CD4-positive, alpha-beta T cell treated with Interleukin-15 for 1 hour (primary cell): Measurements from ENCODE around the gene PPFIA4.

ENCODE experiments used
- DNase-seq: peaks from one replicate; pipeline ENCODE4 v3.0.0-alpha.2; 2020

The PPFIA4 gene

DNA sequence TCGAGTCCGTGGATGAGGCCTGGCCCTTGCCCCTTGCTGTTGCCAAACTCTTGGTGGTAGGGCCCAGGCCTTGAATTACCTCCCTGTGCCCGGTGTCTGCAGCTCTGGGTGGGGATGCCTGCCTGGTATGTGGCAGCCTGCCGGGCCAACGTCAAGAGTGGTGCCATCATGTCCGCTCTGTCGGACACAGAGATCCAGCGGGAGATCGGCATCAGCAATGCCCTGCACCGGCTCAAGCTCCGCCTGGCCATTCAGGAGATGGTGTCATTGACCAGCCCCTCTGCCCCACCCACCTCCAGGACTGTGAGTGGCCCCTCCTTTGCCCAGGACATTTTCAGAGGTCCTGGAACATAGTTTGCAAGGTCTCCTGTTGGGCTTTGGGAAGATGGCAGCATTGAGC, 33.8 kb downstream of the PPFIA4 start:
- DNase-seq, result no peak

GRCh38 chr1:203063287-203063686, 37.0 kb downstream of the PPFIA4 start:
- no peak for DNase-seq

DNA sequence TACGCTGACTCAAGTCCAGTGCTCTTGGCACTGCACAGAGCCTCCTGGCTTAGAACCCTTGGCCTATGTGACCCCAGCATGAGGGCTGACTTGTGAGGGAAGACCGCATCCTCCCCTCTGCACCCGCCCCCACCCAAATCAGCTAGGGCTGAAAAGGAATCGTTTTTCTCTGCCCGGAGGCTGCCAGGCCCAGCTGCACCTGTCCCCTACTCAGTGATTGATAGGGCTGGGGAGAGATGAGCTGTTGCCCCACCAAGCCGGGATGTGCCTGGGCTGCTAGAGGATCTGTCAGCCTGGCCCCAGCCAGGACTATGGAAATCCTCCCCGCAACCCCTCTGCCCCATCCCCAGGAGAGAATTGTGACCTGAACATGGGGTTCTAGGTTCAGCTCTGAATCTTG, 38.9 kb downstream of the PPFIA4 start:
- no peak for DNase-seq

DNA sequence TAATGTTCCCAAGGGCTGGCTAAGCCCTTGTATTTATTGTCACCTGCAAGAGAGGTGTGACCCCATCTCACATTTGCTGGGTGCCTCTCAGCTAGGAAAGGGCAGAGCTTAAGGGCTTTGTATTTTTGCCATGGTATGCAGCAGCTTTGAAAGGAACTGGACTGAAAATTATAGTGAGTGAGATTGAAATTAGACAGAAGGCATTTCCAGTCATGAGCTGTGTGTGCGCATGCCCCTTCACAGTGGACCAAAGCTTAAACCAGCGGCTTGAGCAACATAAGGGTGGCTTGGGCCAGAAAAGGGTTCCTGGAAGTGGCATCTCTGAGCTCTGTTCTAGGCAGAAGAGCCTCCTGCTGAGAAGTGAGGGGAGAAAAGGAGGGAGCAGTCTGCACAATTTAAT, 39.7 kb downstream of the PPFIA4 start:
- no peak for DNase-seq

DNA sequence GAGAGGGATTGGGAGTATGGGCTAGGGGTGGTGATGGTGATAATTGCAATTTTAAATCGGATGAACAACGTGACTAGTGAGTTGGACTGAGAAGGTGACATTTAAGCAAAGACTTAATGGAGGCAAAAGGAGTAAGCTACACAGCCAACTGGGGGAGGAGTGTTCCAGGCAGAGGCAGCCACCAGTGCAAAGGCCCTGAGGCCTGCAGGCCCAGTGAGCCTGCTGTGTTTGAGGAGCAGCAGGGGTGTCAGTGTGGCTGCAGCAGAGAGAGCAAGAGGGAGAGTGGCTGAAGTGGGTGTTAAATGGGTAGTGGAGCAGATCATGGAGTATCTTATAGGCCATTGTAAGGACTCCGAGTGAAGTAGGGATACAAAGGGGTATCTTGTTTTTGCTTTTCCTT, 40.7 kb downstream of the PPFIA4 start:
- DNase-seq, result no peak

GRCh38 chr1:203069030-203069747, 42.9 kb downstream of the PPFIA4 start:
- DNase-seq, result no peak

- no peak for DNase-seq
These were observed 45.8 kb downstream of the PPFIA4 start for GRCh38 chr1:203072002-203072602.

- DNase-seq, result no peak
These were observed 46.6 kb downstream of the PPFIA4 start for GRCh38 chr1:203072911-203073310.

GRCh38 chr1:203073469-203073868, 47.2 kb downstream of the PPFIA4 start:
- DNase-seq, result no peak

- DNase-seq, result no peak
These were observed 48.3 kb downstream of the PPFIA4 start for GRCh38 chr1:203074610-203075009.

DNA sequence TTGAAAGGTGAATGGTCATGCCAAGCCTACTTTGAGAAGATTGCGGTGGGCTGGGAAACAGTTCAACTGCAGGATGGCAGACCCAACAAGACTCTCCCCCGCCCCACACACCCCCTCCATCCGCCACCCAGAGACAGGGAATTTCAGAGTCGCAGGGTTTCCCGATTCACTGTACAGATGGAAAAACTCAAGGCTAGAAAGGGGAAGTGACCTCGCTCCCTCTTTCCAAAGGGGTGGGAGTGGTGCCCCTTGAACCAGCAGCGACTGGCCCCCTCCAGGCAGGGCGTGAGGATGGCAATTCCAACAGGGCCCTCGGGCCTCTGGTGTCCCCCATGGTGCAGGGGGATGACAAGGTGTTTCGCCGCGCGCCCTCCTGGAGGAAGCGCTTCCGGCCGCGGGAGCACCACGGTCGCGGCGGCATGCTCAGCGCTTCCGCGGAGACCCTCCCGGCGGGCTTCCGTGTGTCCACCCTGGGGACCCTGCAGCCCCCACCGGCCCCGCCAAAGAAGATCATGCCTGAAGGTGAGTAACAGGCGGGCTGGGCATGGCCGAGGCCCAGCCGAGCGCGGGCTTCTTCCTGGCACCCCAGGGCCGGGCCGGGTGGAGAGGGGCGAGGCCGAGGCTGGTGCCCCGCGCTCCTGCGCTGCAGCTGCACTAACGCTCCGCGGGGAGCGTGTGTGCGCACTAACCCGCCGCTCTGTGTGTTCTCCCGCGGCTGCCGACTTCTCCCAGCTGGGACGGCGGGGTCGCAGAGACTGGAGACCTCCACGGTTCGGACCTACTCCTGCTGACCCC, 49.1 kb downstream of the PPFIA4 start:
- no peak for DNase-seq

DNA sequence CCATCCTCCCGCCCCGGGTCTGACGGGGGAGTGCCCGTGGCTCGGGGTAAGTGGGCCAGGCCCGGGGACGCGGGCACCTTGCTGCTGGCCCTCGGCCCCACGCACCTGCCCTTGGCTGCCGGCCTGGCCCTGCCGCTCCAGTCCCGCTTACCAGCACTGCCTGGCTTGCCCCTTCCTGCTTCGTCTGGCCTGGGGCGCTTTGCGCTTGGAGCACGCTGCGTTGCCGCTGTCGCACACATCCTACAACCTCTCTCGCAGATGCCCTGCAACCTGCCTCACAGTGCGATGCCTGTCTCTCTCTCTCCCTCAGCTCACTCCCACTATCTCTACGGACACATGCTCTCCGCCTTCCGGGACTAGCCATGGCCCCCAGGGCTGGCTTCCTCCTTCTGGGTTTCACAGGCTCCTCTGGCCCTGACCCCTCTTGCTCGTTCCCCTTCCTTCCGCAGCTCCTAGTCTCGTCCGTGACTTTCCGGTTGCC, 49.8 kb downstream of the PPFIA4 start:
- no peak for DNase-seq

- no peak for DNase-seq
These were observed 51.1 kb downstream of the PPFIA4 start for GRCh38 chr1:203077367-203077766.

GRCh38 chr1:203077956-203078355, 51.7 kb downstream of the PPFIA4 start:
- no peak for DNase-seq

- no peak for DNase-seq
These were observed 52.2 kb downstream of the PPFIA4 start for GRCh38 chr1:203078478-203078877.

- no peak for DNase-seq
These were observed 54.2 kb downstream of the PPFIA4 start for GRCh38 chr1:203080456-203080855.

DNA sequence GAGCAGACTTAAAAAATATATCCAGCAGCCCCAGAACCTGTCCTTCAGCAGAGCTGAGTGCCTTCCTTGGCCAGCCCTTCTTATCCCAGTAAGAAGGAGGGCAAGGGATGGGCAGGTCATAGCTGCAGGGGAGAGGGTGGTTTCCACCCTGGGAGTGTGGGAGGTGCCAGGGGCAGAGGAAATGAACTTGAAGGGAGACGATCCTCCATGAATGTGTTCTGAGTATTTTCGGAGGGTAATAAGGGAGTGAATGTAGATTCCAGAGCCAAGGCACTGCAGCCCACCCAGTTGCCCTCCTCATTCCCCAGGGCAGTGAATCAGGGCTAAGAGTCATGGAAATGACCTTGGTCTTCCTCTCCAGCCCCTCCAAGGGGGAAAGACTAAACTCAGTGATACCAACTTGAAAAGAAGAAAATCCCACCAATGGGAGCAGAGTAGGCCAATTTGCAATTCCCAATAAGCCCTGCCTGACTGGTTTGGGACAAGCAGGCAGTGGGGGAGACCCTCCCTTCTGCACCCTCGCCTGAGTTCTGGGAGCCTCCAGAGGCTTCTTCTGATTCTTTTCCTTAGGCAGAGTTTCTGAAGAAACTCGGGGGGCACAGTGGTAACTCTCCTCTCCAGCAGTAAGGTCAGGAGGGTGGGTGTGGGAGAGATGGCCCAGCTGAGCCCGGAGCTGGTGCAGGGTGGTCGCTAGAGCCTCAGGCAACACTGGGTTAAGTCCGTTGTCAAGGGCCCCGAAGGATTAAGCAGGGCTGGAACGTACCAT, 55.4 kb downstream of the PPFIA4 start:
- DNase-seq, result no peak

DNA sequence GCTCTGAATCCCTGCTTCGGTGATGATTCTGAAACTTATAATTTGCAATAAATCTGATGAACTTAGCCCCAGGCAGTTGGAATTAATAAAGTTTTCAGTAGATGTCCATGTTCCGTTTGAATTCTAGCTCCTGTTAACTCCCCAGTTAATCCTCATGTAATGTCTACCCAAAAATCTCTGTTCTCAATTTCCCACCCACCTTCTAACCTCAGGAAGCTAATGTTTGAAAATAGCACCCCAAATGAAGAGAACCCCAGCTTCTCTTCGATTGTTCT, 55.9 kb downstream of the PPFIA4 start:
- DNase-seq, result no peak

DNA sequence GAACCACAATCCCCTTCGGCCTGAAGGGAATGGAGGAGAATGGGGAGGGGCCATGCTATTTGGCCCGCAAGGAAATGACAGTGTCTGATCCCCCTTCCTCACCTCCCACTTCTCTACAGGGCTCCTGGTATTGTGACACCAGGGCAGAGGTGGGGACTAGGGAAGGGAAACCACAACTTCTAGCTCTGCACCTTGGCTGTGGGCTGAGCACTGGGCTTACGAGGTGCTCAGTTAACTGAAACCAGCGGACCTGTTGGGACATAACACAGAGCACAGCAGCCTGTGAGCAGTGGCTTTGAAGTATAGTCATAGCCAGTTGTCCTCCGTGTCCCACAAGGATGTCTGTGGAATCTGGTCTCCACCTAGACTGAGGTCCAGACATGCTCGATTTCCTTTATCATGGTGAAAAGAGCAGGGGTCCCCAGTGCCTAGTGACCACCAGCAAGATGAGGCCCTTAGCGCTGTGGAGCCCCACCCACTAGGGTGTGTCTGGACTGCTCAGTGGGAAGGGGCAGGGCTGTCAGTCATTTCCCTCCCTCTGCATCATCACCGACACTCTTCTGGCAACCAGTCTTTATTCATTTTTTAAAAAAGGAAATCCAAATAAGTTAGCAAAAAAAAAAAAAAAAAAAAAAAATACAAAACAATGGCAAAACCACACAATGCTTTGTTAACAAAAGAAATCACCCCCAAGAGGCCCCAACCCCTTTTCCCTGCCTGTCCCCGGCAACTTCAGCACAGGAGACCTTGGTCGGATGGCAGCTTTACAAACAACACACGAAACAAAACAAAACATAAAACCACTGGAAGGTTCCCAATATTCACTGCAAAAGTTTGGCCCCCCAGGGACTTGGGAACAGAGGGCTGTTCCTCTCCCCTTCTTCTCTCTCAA, 56.5 kb downstream of the PPFIA4 start:
- DNase-seq, result no peak

- no peak for DNase-seq
These were observed 57.2 kb downstream of the PPFIA4 start for GRCh38 chr1:203083463-203083921.

DNA sequence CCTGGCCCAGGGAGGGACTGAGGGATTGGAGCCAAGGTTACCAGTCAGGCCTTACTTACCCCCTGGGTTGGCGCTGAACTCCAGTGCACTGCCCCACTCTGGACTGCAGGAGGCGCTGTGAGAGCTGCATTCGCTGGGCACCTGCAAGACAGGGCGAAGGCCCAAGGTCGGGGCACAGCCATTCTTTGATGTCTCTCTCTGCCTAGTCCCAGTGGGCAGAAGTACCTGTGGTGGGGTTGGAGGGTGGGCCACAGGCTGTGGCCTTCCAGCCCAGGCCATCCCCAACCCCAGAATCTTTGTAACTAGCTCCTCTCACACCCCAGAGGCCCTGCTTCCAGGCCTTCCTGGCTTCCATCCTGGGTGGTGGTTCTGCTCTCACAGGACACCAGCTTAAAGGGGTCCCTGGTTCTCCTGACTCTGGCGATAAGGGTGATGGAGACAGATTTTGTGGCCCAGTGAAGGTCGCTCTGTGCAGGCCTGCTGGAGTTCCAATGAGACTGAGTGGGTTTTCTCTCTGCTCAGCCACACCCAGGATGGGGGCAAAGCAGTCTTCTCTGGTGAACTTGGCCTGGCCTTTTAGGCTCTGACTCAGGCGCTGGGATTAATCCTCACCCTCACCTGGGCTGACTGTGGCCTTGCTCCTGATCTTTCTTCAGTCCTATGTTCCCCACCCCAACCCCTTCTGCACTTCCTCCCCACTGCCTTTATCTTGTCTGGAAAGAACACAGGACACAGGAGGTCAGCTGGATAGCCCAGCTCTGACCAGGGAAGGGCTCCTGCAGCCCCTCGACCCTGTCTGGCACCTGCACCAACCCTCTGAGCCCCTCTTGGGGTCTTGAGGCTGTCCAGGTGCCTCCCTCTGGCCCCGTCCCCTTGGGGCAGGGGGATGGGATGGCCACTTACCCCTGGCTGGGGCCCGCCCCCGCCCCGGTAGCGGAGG, 58.6 kb downstream of the PPFIA4 start:
- DNase-seq, result no peak
